HepG2 (cell line): Measurements from ENCODE around the gene B3GNT8. TPM values are rescaled to one million over a fixed set of nuclear protein-coding genes. Genes with fewer than 3 reads are reported as not detected.

ENCODE experiments used
- AGO2 ChIP-seq: fragments of 200-400 bp; formaldehyde crosslinking; optimal IDR thresholded peaks from 2 replicates; pipeline ENCODE3; 2017; ENCODE audit warnings: mild to moderate bottlenecking, low read depth, low read length, moderate library complexity
- HDAC6 ChIP-seq: fragments of 200-600 bp; sonication (generic); IDR thresholded peaks from 2 replicates; pipeline ENCODE4 v1.7.0; 2017; ENCODE audit warnings: mild to moderate bottlenecking, antibody characterized with exemption, low read length, low read depth
- HMGA1 ChIP-seq: sonication (generic); formaldehyde crosslinking; conservative IDR thresholded peaks from 2 replicates; pipeline ENCODE4 v1.4.0; 2020; ENCODE audit warnings: missing genetic modification reagents
- IKZF4 ChIP-seq: sonication (generic); formaldehyde crosslinking; IDR thresholded peaks from 2 replicates; pipeline ENCODE4 v1.5.1; 2020; ENCODE audit warnings: borderline replicate concordance, mild to moderate bottlenecking, low read depth, missing genetic modification reagents; ENCODE audit errors: not compliant biosample characterization
- MED13 ChIP-seq: sonication (generic); formaldehyde crosslinking; IDR thresholded peaks from 2 replicates; pipeline ENCODE4 v1.5.0; 2020; ENCODE audit warnings: missing genetic modification reagents
- RORA ChIP-seq: sonication (generic); formaldehyde crosslinking; IDR thresholded peaks from 2 replicates; pipeline ENCODE4 v1.5.0; 2020; ENCODE audit warnings: mild to moderate bottlenecking, missing genetic modification reagents, moderate library complexity
- SKI ChIP-seq: fragments of 450-650 bp; IDR thresholded peaks from one replicate; pipeline ENCODE4 v1.6.1; 2018; ENCODE audit warnings: mild to moderate bottlenecking; ENCODE audit not compliant: partially characterized antibody
- SRSF9 ChIP-seq: fragments of 200-400 bp; formaldehyde crosslinking; IDR thresholded peaks from 2 replicates; pipeline ENCODE4 v1.6.1; 2018; ENCODE audit warnings: borderline replicate concordance, mild to moderate bottlenecking, low read depth, low read length; ENCODE audit not compliant: insufficient read depth, poor library complexity, severe bottlenecking
- THAP9 ChIP-seq: sonication (generic); formaldehyde crosslinking; IDR thresholded peaks from 2 replicates; pipeline ENCODE4; 2020; ENCODE audit warnings: missing genetic modification reagents, mild to moderate bottlenecking, borderline replicate concordance
- ZC3H13 ChIP-seq: sonication (generic); formaldehyde crosslinking; IDR thresholded peaks from 2 replicates; pipeline ENCODE4 v1.8.1; 2023; ENCODE audit warnings: mild to moderate bottlenecking, missing genetic modification reagents, moderate library complexity
- ZNF276 ChIP-seq: sonication (generic); formaldehyde crosslinking; IDR thresholded peaks from 2 replicates; pipeline ENCODE4 v1.4.0; 2020; ENCODE audit warnings: mild to moderate bottlenecking, low read depth, missing genetic modification reagents
- ZNF567 ChIP-seq: sonication (generic); formaldehyde crosslinking; IDR thresholded peaks from 2 replicates; pipeline ENCODE4 v1.8.1; 2023; ENCODE audit warnings: mild to moderate bottlenecking, missing genetic modification reagents, borderline replicate concordance
- ZNF598 ChIP-seq: sonication (generic); formaldehyde crosslinking; IDR thresholded peaks from 2 replicates; pipeline ENCODE4 v1.5.1; 2020; ENCODE audit warnings: mild to moderate bottlenecking, missing genetic modification reagents, borderline replicate concordance
- polyA plus RNA-seq, 8 experiments: library from polyadenylated mRNA; depleted of rRNA in 3 of 8; stranded (reverse) in 7 of 8; unstranded in 1 of 8; fragments of >200 nt; fragmentation: Illumina TruSeq in 4 of 8; extraction: Trizol in 4 of 8; gene quantifications; 2 replicates each; pipeline versions ENCODE4 v1.2.1 to v1.2.3, GENCODE V29; 2011 to 2016; ENCODE audit warnings: low read depth in 4 of 8, missing spikeins in 1 of 8, mixed read lengths in 1 of 8; ENCODE audit not compliant: insufficient read depth in 1 of 8
- total RNA-seq, 5 experiments: library from RNA; depleted of rRNA; stranded (reverse); fragments of >200 nt; fragmentation: Illumina TruSeq; extraction: Trizol; gene quantifications; 2 replicates each; pipeline ENCODE4 v1.2.3, GENCODE V29; 2016; ENCODE audit warnings: low read depth in 1 of 5
- TF ChIP-seq, protein P1 (sequence below): IDR thresholded peaks from 2 replicates; pipeline ENCODE4 v1.6.1; 2016; ENCODE audit warnings: low read depth, missing genetic modification reagents, missing compliant biosample characterization
- TF ChIP-seq, protein P2 (sequence below): sonication (generic); formaldehyde crosslinking; IDR thresholded peaks from 2 replicates; pipeline ENCODE4 v1.5.0; 2020; ENCODE audit warnings: mild to moderate bottlenecking, low read depth, missing genetic modification reagents, borderline replicate concordance

The B3GNT8 gene
- total and polyA plus RNA-seq, 2 of the 13 experiments (the other 11 are each of a cell fraction or from before 2014, with no cell fraction given), result 0.26 to 1.9 TPM

DNA sequence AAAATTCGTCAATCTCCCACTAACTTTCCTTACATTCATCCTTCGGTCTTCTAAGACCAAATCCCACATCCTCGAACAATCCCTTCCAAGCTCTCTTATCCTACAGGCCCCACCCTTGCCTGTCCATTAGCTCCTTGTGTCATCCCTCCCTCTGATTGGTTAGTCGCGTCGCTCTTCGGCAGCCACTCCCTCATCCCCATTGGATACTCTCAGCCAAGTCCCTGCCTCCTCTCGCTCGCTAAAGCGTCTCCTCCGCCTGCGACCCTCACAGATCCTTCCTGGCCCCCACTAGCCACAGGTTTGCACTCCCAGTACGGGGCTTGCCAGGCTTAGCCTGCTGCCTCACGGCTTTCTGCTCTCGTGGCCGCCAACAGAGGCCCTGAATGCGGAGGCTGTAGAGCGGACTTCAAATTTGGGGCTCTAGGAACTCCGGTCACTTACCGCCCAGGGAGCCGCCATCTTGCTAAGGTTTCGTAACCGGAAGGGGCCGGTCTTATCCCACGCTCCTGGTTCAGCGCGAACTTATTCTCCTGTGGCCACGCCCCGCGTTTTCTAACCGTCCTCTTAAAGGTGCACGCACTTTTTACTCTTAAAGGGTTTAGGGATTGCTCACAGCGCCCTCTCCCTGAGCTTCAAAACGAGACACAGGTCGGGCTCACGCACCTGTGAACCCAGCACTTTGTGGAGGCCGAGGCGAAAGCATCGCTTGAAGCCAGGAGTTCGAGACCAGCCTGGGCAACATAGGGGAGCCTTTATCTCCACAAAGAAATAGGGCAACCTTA lies 12.5 kb upstream of the B3GNT8 start, which contains the start of gene DMAC2 (continued):
- TF ChIP-seq, protein P1, sequence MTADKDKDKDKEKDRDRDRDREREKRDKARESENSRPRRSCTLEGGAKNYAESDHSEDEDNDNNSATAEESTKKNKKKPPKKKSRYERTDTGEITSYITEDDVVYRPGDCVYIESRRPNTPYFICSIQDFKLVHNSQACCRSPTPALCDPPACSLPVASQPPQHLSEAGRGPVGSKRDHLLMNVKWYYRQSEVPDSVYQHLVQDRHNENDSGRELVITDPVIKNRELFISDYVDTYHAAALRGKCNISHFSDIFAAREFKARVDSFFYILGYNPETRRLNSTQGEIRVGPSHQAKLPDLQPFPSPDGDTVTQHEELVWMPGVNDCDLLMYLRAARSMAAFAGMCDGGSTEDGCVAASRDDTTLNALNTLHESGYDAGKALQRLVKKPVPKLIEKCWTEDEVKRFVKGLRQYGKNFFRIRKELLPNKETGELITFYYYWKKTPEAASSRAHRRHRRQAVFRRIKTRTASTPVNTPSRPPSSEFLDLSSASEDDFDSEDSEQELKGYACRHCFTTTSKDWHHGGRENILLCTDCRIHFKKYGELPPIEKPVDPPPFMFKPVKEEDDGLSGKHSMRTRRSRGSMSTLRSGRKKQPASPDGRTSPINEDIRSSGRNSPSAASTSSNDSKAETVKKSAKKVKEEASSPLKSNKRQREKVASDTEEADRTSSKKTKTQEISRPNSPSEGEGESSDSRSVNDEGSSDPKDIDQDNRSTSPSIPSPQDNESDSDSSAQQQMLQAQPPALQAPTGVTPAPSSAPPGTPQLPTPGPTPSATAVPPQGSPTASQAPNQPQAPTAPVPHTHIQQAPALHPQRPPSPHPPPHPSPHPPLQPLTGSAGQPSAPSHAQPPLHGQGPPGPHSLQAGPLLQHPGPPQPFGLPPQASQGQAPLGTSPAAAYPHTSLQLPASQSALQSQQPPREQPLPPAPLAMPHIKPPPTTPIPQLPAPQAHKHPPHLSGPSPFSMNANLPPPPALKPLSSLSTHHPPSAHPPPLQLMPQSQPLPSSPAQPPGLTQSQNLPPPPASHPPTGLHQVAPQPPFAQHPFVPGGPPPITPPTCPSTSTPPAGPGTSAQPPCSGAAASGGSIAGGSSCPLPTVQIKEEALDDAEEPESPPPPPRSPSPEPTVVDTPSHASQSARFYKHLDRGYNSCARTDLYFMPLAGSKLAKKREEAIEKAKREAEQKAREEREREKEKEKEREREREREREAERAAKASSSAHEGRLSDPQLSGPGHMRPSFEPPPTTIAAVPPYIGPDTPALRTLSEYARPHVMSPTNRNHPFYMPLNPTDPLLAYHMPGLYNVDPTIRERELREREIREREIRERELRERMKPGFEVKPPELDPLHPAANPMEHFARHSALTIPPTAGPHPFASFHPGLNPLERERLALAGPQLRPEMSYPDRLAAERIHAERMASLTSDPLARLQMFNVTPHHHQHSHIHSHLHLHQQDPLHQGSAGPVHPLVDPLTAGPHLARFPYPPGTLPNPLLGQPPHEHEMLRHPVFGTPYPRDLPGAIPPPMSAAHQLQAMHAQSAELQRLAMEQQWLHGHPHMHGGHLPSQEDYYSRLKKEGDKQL (CRISPR knock-in tag), result no peak
- TF ChIP-seq, protein P2, sequence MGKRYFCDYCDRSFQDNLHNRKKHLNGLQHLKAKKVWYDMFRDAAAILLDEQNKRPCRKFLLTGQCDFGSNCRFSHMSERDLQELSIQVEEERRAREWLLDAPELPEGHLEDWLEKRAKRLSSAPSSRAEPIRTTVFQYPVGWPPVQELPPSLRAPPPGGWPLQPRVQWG (CRISPR knock-in tag), result no peak
- TF ChIP-seq ZNF598 (CRISPR knock-in tag), result peak; percentile 91; the same call in 1 of the 2 replicates
- 0 out of 2 replicates have a peak, but pooled peaks have one; percentile 26 for TF ChIP-seq ZNF567 (CRISPR knock-in tag)
- peak; percentile 86; the same call in 1 of the 2 replicates for TF ChIP-seq ZNF276 (CRISPR knock-in tag)
- TF ChIP-seq SKI, result no peak
- TF ChIP-seq RORA, result no peak
- no peak for TF ChIP-seq HDAC6
- no peak for TF ChIP-seq SRSF9
- TF ChIP-seq THAP9 (CRISPR knock-in tag), result peak; percentile 99
- peak; percentile 49 for TF ChIP-seq AGO2
- no peak for TF ChIP-seq IKZF4 (CRISPR knock-in tag)
- TF ChIP-seq ZC3H13 (CRISPR knock-in tag), result no peak
- TF ChIP-seq MED13 (CRISPR knock-in tag), result no peak
- no peak for TF ChIP-seq HMGA1
- TF ChIP-seq, all 625 proteins: peak for 218
